Stimulated activated CD8-positive, alpha-beta memory T cell treated with anti-CD3 and anti-CD28 coated beads, Interleukin-7, amount 100 ng/mL, for 1 hour (primary cell): Measurements from ENCODE around the gene ZNF444.
"Not testable (repeated sequence)": the region's sequence is repeated elsewhere in the genome, so short reads cannot be mapped to it uniquely, and the experiment has no call there.

Source experiments
- DNase-seq, 2 donors: peaks; one replicate each; pipeline ENCODE4 v3.0.0-alpha.2; 2020; ENCODE audit warnings: low read depth in 2 of 2

Gene ZNF444

GRCh38 chr19:56145698-56146097, 4.6 kb downstream of the ZNF444 start:
- no peak for DNase-seq

GRCh38 chr19:56146904-56147303, 5.8 kb downstream of the ZNF444 start:
- no peak for DNase-seq

GRCh38 chr19:56147307-56147706, 6.2 kb downstream of the ZNF444 start:
- no peak for DNase-seq

- no peak for DNase-seq
Observed at GRCh38 chr19:56148096-56148495, 7.0 kb downstream of the ZNF444 start.

GRCh38 chr19:56148955-56149655, 8.0 kb downstream of the ZNF444 start:
- not testable (repeated sequence) for DNase-seq

- DNase-seq, result no peak
Observed at GRCh38 chr19:56149656-56150038, 8.6 kb downstream of the ZNF444 start.

GRCh38 chr19:56150358-56150757, 9.3 kb downstream of the ZNF444 start:
- DNase-seq, result no peak

GRCh38 chr19:56152644-56153043, 11.6 kb downstream of the ZNF444 start:
- no peak for DNase-seq

GRCh38 chr19:56153507-56153906, 12.4 kb downstream of the ZNF444 start:
- no peak for DNase-seq

- no peak for DNase-seq
Observed at GRCh38 chr19:56155124-56155687, 14.1 kb downstream of the ZNF444 start.

GRCh38 chr19:56156768-56157167, 15.7 kb downstream of the ZNF444 start:
- no peak for DNase-seq

- DNase-seq, result no peak
Observed at GRCh38 chr19:56158170-56158757, 17.2 kb downstream of the ZNF444 start.

- DNase-seq, result no peak
Observed at GRCh38 chr19:56159009-56159559, 18.0 kb downstream of the ZNF444 start.

GRCh38 chr19:56159622-56160271, 18.7 kb downstream of the ZNF444 start:
- DNase-seq, result no peak

GRCh38 chr19:56161534-56161933, 20.4 kb downstream of the ZNF444 start:
- no peak for DNase-seq

- no peak for DNase-seq
Observed at GRCh38 chr19:56162258-56162657, 21.2 kb downstream of the ZNF444 start.

GRCh38 chr19:56163097-56163496, 22.0 kb downstream of the ZNF444 start:
- DNase-seq, result no peak

GRCh38 chr19:56167064-56167578, 26.0 kb downstream of the ZNF444 start:
- DNase-seq, result no peak

- DNase-seq, result no peak
Observed at GRCh38 chr19:56170261-56170660, 29.2 kb downstream of the ZNF444 start.

GRCh38 chr19:56174086-56174485, 33.0 kb downstream of the ZNF444 start:
- no peak for DNase-seq

GRCh38 chr19:56174550-56174949, 33.5 kb downstream of the ZNF444 start:
- DNase-seq, result no peak

- not testable (repeated sequence) for DNase-seq
Observed at GRCh38 chr19:56175861-56176307, 34.8 kb downstream of the ZNF444 start, which contains the start of gene GALP. Gene GALP (plus strand): TSS chr19:56176008. CDS start chr19:56177109, 1,101 bp downstream.
